Peyer's patch (tissue), 4 donors: ENCODE results near the gene SAPCD1.

Source experiments
- CTCF ChIP-seq, 6 experiments: fragments of 450-650 bp in 4 of 6; fragments of 200-600 bp in 2 of 6; sonication (generic) in 1 of 6; IDR thresholded peaks; one replicate each; pipeline ENCODE4 v1.5.1; 2017 to 2019; ENCODE audit warnings: antibody characterized with exemption in 6 of 6, mild to moderate bottlenecking in 3 of 6, moderate library complexity in 1 of 6
- POLR2A ChIP-seq, 2 donors: fragments of 450-650 bp; IDR thresholded peaks; one replicate each; pipeline ENCODE4 v1.5.1; 2017; ENCODE audit warnings: antibody characterized with exemption in 2 of 2, mild to moderate bottlenecking in 2 of 2, moderate library complexity in 2 of 2

DNA sequence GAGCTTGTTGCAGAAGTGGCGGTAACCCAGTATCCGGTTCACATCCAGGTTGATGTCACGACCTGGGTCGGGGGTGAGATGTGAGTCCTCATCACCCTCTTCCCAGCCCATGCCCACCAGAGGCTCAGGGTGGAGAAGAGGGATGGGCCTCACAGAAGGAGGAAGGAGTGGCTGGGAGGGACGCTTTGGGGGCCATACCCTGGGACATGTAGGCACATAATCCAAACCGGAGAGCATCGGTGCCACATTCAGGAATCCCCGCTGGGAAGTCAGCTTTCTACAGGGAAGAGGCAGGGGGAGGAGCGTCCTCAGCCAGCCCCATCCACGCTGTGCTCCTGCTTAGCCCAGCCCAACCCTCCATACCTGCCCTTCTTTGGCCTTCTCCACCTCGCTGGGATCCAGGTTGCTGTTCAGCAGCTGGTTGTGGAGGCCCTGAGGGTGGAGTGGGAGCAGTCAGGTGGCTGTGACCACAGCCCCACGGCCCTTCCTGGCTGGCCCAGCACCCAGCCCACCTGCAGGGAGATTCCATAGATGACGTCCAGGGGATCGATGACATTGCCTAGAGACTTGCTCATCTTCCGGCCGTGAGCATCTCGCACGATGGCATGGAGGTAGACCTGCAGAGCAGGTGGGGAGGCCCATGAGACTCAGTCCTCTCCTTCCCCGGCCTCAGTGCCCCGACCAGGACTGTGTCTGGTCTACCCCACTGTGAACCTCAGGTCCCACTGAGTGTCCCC is 18.2 kb downstream of the SAPCD1 start:
- TF ChIP-seq CTCF (IDR thresholded peaks at IDR 0.05) (no peak), POLR2A (IDR thresholded peaks at IDR 0.05) (no peak)
